Measurements from ENCODE around the gene HIVEP3. TPM values are rescaled to one million over a fixed set of nuclear protein-coding genes. Genes with fewer than 3 reads are reported as not detected.

The HIVEP3 gene
- total RNA-seq, 1 donor from 2014 or later = 5.7 TPM

GRCh38 chr1:41657679-41658295 is 260.9 kb downstream of the HIVEP3 start:
- no peak for DNase-seq
- Histone ChIP-seq H3K27me3 (ENCODE audit: low read depth) (no peaks in the 10 kb centered on the region), H3K9me3 (replicated peaks) (no peaks in the 10 kb centered on the region), H3K4me1 (peaks cover 17% of the 10 kb centered on the region), H3K27ac (replicated peaks) (no peak overlapping the region), H3K36me3 (no peaks in the 10 kb centered on the region), H3K4me3 (no peak overlapping the region)
- intact Hi-C loops (cut with micrococcal nuclease) = no loop called here
- no peak for TF ChIP-seq CTCF (IDR thresholded peaks at IDR 0.05; ENCODE audit: borderline replicate concordance)

- Histone ChIP-seq H3K4me3 (no peak overlapping the region), H3K9me3 (replicated peaks) (no peaks in the 10 kb centered on the region), H3K4me1 (peaks cover 12% of the 10 kb centered on the region), H3K27me3 (ENCODE audit: low read depth) (no peaks in the 10 kb centered on the region), H3K27ac (replicated peaks) (no peak overlapping the region), H3K36me3 (no peaks in the 10 kb centered on the region)
- DNase-seq = no peak
- intact Hi-C loops (cut with micrococcal nuclease) = no loop called here
- no peak for TF ChIP-seq CTCF (IDR thresholded peaks at IDR 0.05; ENCODE audit: borderline replicate concordance)
Measured at GRCh38 chr1:41656825-41657500, 261.8 kb downstream of the HIVEP3 start.

- intact Hi-C loops (cut with micrococcal nuclease) = no loop called here
- DNase-seq = no peak
- no peak for TF ChIP-seq CTCF (IDR thresholded peaks at IDR 0.05; ENCODE audit: borderline replicate concordance)
- peaks cover 3% of the 10 kb centered on the region for H3K4me1 ChIP-seq
- no peak overlapping the region for H3K4me3 ChIP-seq
- no peaks in the 10 kb centered on the region for H3K9me3 ChIP-seq (replicated peaks)
- H3K27me3 ChIP-seq (ENCODE audit: low read depth) = no peaks in the 10 kb centered on the region
- no peaks in the 10 kb centered on the region for H3K36me3 ChIP-seq
- H3K27ac ChIP-seq (replicated peaks) = no peak overlapping the region
Measured at GRCh38 chr1:41656068-41656467, 262.7 kb downstream of the HIVEP3 start.

DNA sequence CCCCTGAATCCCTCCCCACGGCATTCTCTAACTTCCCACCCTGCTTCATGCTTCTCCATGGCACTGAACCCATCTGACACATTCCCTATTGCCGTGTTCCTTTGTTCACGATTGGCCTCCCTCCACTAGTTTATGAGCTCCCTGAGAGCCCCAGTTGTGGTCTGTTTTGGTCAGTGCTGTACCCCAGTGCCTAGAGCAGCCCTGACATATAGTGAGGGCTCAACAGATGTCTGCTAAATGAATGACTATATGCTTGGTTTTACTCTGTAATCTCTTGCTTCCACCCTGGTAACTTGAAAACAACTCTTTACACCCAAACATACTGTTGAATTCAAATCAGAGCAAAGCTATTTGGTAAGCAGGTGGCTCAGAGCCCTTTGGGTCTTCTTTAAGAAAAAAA is 263.1 kb downstream of the HIVEP3 start:
- DNase-seq = no peak
- TF ChIP-seq CTCF (IDR thresholded peaks at IDR 0.05; ENCODE audit: borderline replicate concordance) = no peak
- H3K27me3 ChIP-seq (ENCODE audit: low read depth) = no peaks in the 10 kb centered on the region
- intact Hi-C loops (cut with micrococcal nuclease) = no loop called here
- no peak overlapping the region for H3K4me3 ChIP-seq
- no peaks in the 10 kb centered on the region for H3K36me3 ChIP-seq
- H3K4me1 ChIP-seq = peaks cover under 1% of the 10 kb centered on the region
- no peak overlapping the region for H3K27ac ChIP-seq (replicated peaks)
- no peaks in the 10 kb centered on the region for H3K9me3 ChIP-seq (replicated peaks)

DNA sequence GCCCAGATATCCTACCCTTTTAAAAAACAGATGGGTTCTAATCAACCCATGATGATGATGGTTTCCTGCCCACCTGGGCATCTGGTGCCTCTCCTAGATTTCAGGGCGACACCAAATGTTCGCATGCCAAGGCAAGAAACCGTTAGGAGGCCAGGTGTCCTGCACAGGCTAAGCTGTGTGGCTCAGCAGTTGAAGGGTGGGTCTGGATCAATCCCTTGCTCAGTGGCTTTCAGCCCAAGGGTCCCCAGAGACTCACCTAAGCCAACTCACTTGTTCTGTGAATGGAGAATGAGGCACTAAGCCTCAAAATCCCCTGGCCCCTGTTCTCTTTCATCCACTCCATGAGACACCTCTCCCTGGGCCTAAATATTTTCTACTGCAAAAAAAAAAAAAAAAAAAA is 265.1 kb downstream of the HIVEP3 start:
- Histone ChIP-seq H3K4me1 (peaks cover 21% of the 10 kb centered on the region), H3K4me3 (no peak overlapping the region), H3K27ac (replicated peaks) (no peak overlapping the region), H3K9me3 (replicated peaks) (no peaks in the 10 kb centered on the region), H3K27me3 (ENCODE audit: low read depth) (no peaks in the 10 kb centered on the region), H3K36me3 (no peaks in the 10 kb centered on the region)
- intact Hi-C loops (cut with micrococcal nuclease) = no loop called here
- no peak for TF ChIP-seq CTCF (IDR thresholded peaks at IDR 0.05; ENCODE audit: borderline replicate concordance)
- DNase-seq = no peak

Measured in left ventricle myocardium inferior (tissue), 1 donor.